ENCODE results near the gene ACO2. TPM values are rescaled to one million over a fixed set of nuclear protein-coding genes. Genes with fewer than 3 reads are reported as not detected.

The ACO2 gene
- total and polyA plus RNA-seq, 12 donors: 35.5 to 212 (median 134) TPM

- no peak overlapping the region for H3K4me3 ChIP-seq
- no peak for TF ChIP-seq CTCF (IDR thresholded peaks at IDR 0.05)
- no peak for TF ChIP-seq POLR2A (IDR thresholded peaks at IDR 0.05)
- H3K9me3 ChIP-seq (replicated peaks in 1 of 3): no peaks in the 10 kb centered on the region
- intact Hi-C loops (cut with DNase I): no loop called here
- DNase-seq: no peak
- peaks cover 6 to 54% of the 10 kb centered on the region in 2 donors for H3K4me1 ChIP-seq (replicated peaks in 1 of 2)
- no peaks in the 10 kb centered on the region for H3K36me3 ChIP-seq (replicated peaks in 1 of 2)
- H3K27ac ChIP-seq: peak overlapping the region in 3 of 5 donors; percentile 42 to 68 (median 67)
- WGBS, 4 donors: 61 to 77% (median 68%) methylated on average over 5 of the region's 5 CpGs
- H3K27me3 ChIP-seq: no peaks in the 10 kb centered on the region
Observed at GRCh38 chr22:41491374-41492100, 22.6 kb downstream of the ACO2 start.

DNA sequence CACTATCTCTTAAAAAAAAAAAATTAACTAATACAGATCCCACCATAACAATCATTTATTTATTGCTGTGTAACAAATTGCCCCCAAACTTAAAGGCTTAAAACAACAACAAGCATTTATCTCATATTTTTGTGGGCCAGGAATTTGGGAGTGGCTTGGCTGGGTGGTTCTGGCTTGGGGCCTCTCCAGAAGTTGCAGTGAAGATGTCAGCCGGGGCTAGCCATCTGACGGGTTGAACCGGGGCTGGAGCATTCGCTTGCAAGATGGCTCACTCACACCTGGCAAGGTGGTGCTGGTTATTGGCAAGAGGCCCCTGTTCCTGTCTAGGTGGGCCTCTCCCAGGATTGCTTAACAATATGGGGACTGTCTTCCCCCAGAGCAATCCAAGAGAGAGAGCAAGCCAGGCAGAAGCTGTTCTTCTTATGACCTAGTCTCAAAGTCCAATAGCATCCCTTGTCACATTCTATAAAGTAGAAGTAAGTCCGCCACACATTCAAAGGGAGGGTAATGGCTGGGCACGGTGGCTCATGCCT is 29.5 kb downstream of the ACO2 start:
- Histone ChIP-seq H3K27me3 (no peaks in the 10 kb centered on the region), H3K4me3 (no peak overlapping the region), H3K4me1 (replicated peaks in 1 of 2) (no peaks in the 10 kb centered on the region), H3K9me3 (replicated peaks in 1 of 3) (no peaks in the 10 kb centered on the region), H3K36me3 (replicated peaks in 1 of 2) (peaks cover 0 to 25% of the 10 kb centered on the region in 2 donors), H3K27ac (peak overlapping the region in 1 of 5 donors; percentile 35)
- TF ChIP-seq CTCF (IDR thresholded peaks at IDR 0.05): no peak
- no peak for TF ChIP-seq POLR2A (IDR thresholded peaks at IDR 0.05)
- no peak for DNase-seq
- 77 to 84% (median 78%) methylated on average over 4 to 6 of the region's 6 CpGs for WGBS, 4 donors
- intact Hi-C loops (cut with DNase I): no loop called here

DNA sequence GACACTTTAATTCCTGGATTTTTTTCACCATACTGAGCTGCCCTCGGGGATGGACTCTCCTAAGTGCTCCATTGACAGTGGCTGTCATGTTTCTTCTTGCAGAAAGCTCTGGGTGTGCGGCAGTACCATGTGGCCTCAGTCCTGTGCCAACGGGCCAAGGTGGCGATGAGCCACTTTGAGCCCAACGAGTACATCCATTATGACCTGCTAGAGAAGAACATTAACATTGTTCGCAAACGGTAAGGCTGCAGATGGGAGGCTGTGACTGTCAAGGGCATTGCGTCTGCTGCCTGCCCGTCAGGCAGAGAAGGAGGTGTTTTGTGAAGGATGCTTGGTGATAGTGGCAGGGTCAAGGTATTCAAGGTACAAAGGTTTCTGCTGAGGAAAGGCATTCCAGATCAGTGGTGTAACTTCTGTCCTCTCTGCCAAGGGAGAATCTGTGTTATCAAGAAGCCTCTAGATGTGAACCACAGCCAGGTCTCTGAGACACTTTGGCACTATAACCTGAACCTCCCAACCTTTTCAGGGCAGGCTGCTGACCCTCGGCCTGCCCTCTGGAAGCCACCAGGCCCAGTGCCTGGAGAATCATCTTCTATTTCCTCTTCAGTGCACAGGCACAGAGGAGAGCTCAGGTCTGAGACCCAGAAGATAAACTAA is 30.8 kb downstream of the ACO2 start:
- WGBS, 4 donors: 58 to 67% (median 62%) methylated on average over 10 of the region's 10 CpGs
- DNase-seq: no peak
- peaks cover 0 to 25% of the 10 kb centered on the region in 2 donors for H3K36me3 ChIP-seq (replicated peaks in 1 of 2)
- peaks cover 6 to 10% of the 10 kb centered on the region in 2 donors for H3K4me1 ChIP-seq (replicated peaks in 1 of 2)
- H3K9me3 ChIP-seq (replicated peaks in 1 of 3): no peaks in the 10 kb centered on the region
- H3K27me3 ChIP-seq: no peaks in the 10 kb centered on the region
- H3K27ac ChIP-seq: no peak overlapping the region
- intact Hi-C loops (cut with DNase I): no loop called here
- TF ChIP-seq POLR2A (IDR thresholded peaks at IDR 0.05) (no peak), CTCF (IDR thresholded peaks at IDR 0.05) (no peak)
- no peak overlapping the region for H3K4me3 ChIP-seq

- Histone ChIP-seq H3K4me1 (replicated peaks in 1 of 2) (peaks cover 6 to 11% of the 10 kb centered on the region in 2 donors), H3K4me3 (no peak overlapping the region), H3K9me3 (replicated peaks in 1 of 3) (no peaks in the 10 kb centered on the region), H3K36me3 (replicated peaks in 1 of 2) (peaks cover 0 to 25% of the 10 kb centered on the region in 2 donors), H3K27me3 (no peaks in the 10 kb centered on the region), H3K27ac (no peak overlapping the region)
- DNase-seq: no peak
- no peak for TF ChIP-seq CTCF (IDR thresholded peaks at IDR 0.05)
- TF ChIP-seq POLR2A (IDR thresholded peaks at IDR 0.05): no peak
- 82 to 87% (median 85%) methylated on average over 7 of the region's 7 CpGs for WGBS, 4 donors
- intact Hi-C loops (cut with DNase I): no loop called here
Observed at GRCh38 chr22:41500303-41500702, 31.4 kb downstream of the ACO2 start.
